GM19463 (cell line): ENCODE measurements around the gene DISC1.
"Not testable (repeated sequence)": the region's sequence is repeated elsewhere in the genome, so short reads cannot be mapped to it uniquely, and the experiment has no call there.

ENCODE experiments used
- ATAC-seq: cut with Tn5 transposase; IDR thresholded peaks from one replicate; pipeline ENCODE4 v1.9.1; 2021; ENCODE audit warnings: mild to moderate bottlenecking, moderate library complexity; ENCODE audit not compliant: unreplicated experiment

Gene DISC1

DNA sequence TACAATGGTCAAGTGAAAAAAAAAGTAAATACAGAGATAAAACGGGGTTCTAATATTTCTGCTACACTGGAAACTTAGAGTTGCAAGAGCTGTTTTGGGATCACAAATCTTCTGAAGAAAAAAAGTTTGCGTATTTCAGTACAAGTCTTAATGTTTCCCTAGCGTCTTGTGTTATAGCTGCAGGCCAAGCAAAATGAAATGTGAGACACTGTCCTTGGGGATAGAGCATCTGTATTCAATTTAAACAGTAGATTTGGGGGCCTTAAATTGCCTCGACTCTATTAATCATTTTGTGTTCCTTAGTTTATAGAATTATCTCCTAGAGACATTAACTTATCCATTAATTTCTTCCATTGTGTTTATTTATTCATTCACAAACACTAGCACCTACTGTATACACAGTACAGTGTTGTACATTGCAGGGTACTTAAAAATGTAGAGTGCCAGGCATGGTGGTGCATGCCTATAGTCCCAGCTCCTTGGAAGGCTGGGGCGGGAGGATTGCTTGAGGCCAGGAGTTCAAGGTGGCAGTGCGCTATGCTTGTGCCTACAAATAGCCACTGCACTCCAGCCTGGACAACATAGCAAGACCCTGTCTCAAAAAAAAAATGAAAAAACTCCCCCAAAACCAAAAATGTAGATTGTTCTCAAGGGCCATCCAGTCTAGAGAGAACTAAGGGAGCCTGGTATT lies 7.9 kb downstream of the DISC1 start:
- ATAC-seq, result no peak

DNA sequence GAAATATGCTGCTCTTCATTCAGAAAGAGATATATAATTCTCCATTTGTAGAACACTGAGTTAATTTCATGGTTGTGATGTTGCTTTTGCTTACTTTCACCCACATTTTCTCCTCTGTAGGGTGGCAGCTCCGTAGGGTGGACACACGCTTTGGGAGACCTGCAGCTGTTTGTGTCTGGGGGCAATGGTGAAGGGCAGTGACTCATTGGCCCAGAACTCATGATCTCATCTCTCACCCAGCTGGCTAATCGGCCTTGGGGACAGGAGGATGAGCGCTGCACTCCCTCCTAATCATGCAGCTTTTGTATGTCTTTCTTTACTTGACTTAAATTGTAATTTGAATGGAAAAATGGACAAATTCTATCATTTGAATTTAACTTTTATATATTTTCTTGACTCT lies 9.6 kb downstream of the DISC1 start:
- ATAC-seq, result no peak

DNA sequence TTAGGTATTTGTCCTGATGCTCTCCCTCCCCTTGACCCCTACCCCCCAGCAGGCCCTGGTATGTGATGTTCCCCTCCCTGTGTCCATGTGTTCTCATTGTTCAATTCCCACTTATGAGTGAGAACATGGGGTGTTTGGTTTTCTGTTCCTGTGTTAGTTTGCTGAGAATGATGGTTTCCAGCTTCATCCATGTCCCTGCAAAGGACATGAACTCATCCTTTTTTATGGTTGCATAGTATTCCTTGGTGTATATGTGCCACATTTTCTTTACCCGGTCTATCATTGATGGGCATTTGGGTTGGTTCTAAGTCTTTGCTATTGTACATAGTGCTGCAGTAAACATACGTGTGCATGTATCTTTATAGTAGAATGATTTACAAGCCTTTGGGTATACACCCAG lies 10.3 kb downstream of the DISC1 start:
- ATAC-seq, result not testable (repeated sequence)

DNA sequence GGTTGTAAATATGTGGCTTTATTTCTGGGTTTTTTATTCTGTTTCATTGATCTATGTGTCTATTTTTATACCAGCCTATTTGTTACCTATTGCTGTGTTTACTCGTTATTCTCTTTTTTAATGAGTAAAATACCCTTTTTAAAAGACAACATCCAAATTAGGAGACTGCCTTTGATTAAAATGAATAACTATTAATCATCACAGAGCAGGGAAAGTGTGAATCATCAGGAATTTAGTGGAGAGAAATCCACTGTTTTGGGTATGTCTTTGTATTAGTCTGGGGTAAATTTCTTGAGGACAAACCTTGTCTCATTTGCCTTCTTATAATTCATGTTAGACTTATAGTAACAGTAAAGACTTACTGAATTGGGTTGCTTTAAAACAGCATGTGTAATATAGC lies 12.1 kb downstream of the DISC1 start:
- ATAC-seq, result no peak

DNA sequence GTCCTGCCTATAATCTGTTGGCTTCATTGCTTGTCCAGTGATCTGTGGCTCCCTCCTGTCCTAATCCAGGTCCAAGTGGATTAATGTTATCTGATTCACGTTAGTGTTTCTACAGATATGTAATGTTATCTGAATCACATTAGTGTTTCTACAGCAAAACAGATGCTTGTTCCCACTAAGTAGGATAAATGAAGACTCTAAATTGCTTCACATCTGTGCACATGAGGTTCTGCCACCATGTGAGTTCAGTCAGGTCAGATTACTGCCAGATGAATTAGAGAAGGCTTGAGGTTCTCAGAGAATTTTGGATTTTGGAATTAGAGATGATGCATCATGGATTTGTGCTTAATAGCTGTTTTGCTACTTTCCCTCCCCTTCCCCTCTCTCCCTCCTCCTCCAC lies 13.2 kb downstream of the DISC1 start:
- ATAC-seq, result no peak

- ATAC-seq, result not testable (repeated sequence)
These were observed 14.9 kb downstream of the DISC1 start for GRCh38 chr1:231641444-231641843.

DNA sequence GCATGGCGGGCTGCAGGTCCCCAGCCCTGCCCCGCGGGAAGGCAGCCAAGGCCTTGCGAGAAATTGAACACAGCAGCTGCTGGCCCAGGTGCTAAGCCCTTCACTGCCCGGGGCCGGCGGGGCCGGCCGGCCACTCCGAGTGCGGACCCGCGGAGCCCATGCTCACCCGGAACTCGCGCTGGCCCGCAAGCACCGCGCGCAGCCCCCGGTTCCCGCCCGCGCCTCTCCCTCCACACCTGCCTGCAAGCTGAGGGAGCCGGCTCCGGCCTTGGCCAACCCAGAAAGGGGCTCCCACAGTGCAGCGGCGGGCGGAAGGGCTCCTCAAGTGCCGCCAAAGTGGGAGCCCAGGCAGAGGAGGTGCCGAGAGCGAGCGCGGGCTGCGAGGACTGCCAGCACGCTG lies 15.5 kb downstream of the DISC1 start:
- ATAC-seq, result not testable (repeated sequence)

DNA sequence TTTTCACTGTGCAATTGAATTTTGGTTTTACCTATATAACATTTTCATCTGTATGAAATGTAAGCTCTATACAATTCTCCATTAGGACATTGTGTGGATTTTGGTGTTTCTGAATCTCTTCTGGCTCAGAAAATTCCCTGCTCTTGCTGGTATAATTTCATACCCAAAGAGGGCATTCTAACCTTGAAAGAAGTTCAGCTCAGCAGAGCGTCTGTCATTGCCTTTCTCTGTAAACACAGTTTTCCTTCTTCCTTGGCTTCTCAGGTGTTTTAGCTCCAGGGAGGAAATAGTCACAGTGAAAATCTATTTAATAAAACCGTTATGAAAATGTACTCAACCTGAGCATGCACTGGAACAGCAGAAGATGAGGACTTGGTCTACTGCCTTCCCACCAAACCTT lies 16.0 kb downstream of the DISC1 start:
- no peak for ATAC-seq

GRCh38 chr1:231643071-231643934 lies 16.7 kb downstream of the DISC1 start:
- ATAC-seq, result no peak

- no peak for ATAC-seq
These were observed 17.3 kb downstream of the DISC1 start for GRCh38 chr1:231643935-231644237.

GRCh38 chr1:231645634-231646033 lies 19.0 kb downstream of the DISC1 start:
- not testable (repeated sequence) for ATAC-seq

DNA sequence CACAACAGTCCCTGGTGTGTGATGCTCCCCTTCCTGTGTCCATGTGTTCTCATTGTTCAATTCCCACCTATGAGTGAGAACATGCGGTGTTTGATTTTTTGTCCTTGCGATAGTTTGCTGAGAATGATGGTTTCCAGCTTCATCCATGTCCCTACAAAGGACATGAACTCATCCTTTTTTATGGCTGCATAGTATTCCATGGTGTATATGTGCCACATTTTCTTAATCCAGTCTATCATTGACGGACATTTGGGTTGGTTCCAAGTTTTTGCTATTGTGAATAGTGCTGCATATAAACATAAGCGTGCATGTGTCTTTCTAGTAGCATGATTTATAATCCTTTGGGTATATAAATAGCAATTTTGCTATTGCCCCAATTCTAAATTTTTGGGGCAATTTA lies 19.6 kb downstream of the DISC1 start:
- not testable (repeated sequence) for ATAC-seq

DNA sequence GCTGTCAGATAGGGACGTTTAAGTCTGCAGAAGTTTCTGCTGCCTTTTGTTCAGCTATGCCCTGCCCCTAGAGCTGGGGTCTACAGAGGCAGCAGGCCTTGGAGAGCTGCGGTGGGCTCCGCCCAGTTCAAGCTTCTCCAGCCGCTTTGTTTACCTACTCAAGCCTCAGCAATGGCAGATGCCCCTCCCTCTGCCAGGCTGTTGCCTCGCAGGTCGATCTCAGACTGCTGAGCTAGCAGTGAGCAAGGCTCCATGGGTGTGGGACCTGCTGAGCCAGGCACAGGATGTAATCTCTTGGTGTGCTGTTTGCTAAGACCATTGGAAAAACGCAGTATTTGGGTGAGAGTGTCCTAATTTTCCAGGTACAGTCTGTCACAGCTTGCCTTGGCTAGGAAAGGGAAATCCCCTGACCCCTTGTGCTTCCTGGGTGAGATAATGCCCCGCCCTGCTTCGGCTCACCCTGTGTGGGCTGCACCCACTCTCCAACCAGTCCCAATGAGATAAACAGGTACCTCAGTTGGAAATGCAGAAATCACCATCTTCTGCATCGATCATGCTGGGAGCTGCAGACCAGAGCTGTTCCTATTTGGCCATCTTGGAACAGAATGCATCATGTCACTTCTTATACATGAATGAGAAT lies 25.2 kb downstream of the DISC1 start:
- ATAC-seq, result not testable (repeated sequence)

DNA sequence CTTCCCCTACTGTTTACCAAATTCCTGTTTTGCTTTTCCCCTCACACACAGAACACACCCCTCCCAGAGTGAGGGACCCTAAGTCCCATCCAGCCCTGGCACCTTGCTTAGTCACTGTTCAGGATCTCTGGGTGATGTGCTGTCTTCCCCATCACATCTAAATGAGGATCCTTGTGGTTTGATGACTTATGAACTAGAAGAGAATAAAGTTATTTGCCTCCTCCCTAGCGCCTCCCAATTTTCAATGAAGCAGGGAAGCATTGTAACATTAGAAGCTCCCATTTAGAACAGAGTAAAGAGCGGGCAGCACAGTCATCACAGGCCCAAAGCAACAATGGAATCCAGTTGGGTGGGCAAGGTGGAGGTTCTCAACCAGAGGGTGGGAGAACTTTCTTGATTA lies 27.0 kb downstream of the DISC1 start:
- no peak for ATAC-seq

DNA sequence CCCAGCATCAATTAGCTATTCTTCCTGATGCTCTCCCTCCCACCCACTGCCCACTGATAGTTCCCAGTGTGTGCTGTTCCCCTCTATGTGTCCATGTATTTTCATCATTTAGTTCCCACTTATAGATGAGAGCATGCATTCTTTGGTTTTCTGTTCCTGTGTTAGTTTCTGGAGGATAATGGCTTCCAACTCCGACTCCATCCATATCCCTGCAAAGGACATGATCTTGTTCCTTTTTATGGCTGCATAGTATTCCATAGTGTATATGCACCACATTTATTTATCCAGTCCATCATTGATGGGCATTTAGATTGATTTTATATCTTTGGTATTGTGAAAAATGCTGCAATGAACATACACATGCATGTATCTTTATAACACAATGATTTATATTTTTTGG lies 30.2 kb downstream of the DISC1 start:
- ATAC-seq, result no peak

DNA sequence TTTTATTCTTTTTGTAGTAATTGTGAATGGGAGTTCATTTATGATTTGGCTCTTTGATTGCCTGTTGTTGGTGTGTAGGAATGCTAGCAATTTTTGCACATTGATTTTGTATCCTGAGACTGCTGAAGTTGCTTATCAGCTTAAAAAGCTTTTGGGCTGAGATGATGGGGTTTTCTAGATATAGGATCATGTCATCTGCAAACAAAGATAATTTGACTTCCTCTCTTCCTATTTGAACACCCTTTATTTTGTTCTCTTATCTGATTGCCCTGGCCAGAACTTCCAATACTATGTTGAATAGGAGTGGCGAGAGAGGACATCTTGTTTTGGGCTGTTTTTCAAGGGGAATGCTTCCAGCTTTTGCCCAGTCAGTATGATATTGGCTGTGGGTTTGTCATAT lies 31.6 kb downstream of the DISC1 start:
- not testable (repeated sequence) for ATAC-seq

GRCh38 chr1:231660198-231660597 lies 33.6 kb downstream of the DISC1 start:
- ATAC-seq, result no peak

GRCh38 chr1:231663211-231663792 lies 36.7 kb downstream of the DISC1 start:
- no peak for ATAC-seq

DNA sequence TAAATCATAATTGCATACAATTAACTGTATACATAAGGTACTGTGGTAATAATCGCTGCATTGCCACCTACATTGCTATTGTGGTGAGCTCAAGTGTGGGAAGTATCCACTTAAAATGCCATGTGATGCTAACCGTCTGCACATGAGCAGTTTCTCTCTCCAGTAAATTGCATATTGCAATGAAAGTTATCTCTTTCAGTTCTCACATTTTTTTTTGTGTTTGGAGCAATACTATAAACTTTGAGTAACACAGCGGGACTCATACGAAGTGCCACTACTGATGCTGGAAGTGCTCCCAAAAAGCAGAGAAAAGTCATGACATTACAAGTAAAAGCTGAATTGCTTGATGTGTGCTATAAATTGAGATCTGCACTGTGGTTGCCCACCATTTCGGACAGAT lies 38.5 kb downstream of the DISC1 start:
- ATAC-seq, result no peak

DNA sequence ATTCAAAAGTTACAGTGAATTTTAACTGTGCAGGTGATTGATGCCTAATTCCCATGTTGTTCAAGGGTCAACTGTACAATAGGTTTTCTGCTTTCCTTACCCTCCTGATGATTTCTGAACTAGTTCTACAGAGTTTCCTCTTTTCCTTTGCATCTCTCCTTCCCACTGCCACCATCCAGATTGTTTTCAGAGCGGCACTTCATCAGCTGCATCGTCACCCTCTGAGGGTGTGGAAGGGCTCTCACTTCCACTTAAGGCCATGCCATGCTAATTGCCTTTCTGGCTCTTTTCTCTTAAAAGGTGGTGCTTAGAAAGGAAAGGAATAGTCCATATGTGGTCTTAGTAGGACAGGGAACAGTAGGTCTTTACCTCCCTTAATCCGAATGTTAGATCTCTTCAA lies 39.1 kb downstream of the DISC1 start:
- ATAC-seq, result no peak

- no peak for ATAC-seq
These were observed 39.8 kb downstream of the DISC1 start for GRCh38 chr1:231666220-231666936.
